MM.1S (cell line): ENCODE data around the gene ANO3.

Experiments used
- DNase-seq: peaks from one replicate; pipeline ENCODE4 v3.0.0-alpha.2; 2015
- H2AFZ ChIP-seq: fragments of 300-600 bp; sonication (generic); 2 replicates; pipeline ENCODE4 v1.6.0; 2016; ENCODE audit warnings: antibody characterized with exemption, low read length
- H3F3A ChIP-seq: fragments of 300-600 bp; sonication (generic); 2 replicates; pipeline ENCODE4 v1.6.1; 2016; ENCODE audit warnings: mild to moderate bottlenecking, antibody characterized with exemption, low read length, moderate library complexity, mixed read lengths; ENCODE audit not compliant: insufficient read depth
- H3K27ac ChIP-seq: fragments of 300-600 bp; sonication (generic); 2 replicates; pipeline ENCODE4 v1.5.1; 2016; ENCODE audit warnings: mild to moderate bottlenecking, low read length
- H3K27me3 ChIP-seq: fragments of 300-600 bp; sonication (generic); replicated peaks from 2 replicates; pipeline ENCODE4 v1.6.0; 2016; ENCODE audit warnings: low read length; ENCODE audit not compliant: insufficient read depth
- H3K36me3 ChIP-seq: fragments of 300-600 bp; sonication (generic); replicated peaks from 2 replicates; pipeline ENCODE4 v1.6.1; 2016; ENCODE audit warnings: mild to moderate bottlenecking, low read length, mixed read lengths; ENCODE audit not compliant: insufficient read depth
- H3K4me1 ChIP-seq: fragments of 300-600 bp; sonication (generic); 2 replicates; pipeline ENCODE4 v1.6.1; 2016; ENCODE audit warnings: low read length, mixed read lengths
- H3K4me2 ChIP-seq: fragments of 300-600 bp; sonication (generic); 2 replicates; pipeline ENCODE4 v1.6.0; 2016; ENCODE audit warnings: low read depth, low read length
- H3K4me3 ChIP-seq: fragments of 300-600 bp; sonication (generic); 2 replicates; pipeline ENCODE4 v1.5.1; 2016; ENCODE audit warnings: low read length, mixed read lengths
- H3K79me2 ChIP-seq: fragments of 300-600 bp; sonication (generic); 2 replicates; pipeline ENCODE4 v1.6.1; 2016; ENCODE audit warnings: mixed run types, low read length, mixed read lengths
- H3K9ac ChIP-seq: fragments of 300-600 bp; sonication (generic); 2 replicates; pipeline ENCODE4 v1.6.1; 2016; ENCODE audit warnings: low read length, mixed read lengths
- H3K9me2 ChIP-seq: fragments of 300-600 bp; sonication (generic); replicated peaks from 2 replicates; pipeline ENCODE4 v1.6.1; 2016; ENCODE audit warnings: mild to moderate bottlenecking, low read length, mixed read lengths; ENCODE audit not compliant: insufficient read depth
- H3K9me3 ChIP-seq: fragments of 300-600 bp; sonication (generic); replicated peaks from 2 replicates; pipeline ENCODE4 v1.6.1; 2016; ENCODE audit warnings: mild to moderate bottlenecking, low read length, mixed read lengths; ENCODE audit not compliant: insufficient read depth
- H4K20me1 ChIP-seq: fragments of 300-600 bp; sonication (generic); 2 replicates; pipeline ENCODE4 v1.6.1; 2016; ENCODE audit warnings: mild to moderate bottlenecking, low read length, moderate library complexity, mixed read lengths; ENCODE audit not compliant: insufficient read depth
- CTCF ChIP-seq: fragments of 300-600 bp; sonication (generic); IDR thresholded peaks from 2 replicates; pipeline ENCODE4 v1.5.1; 2016; ENCODE audit warnings: antibody characterized with exemption, low read length, mixed read lengths
- EZH2 ChIP-seq: fragments of 300-600 bp; sonication (generic); optimal IDR thresholded peaks from 2 replicates; pipeline ENCODE3; 2017; ENCODE audit warnings: low read depth, mild to moderate bottlenecking, antibody characterized with exemption, low read length, mixed read lengths
- EZH2phosphoT487 ChIP-seq: fragments of 300-600 bp; sonication (generic); IDR thresholded peaks from 2 replicates; pipeline ENCODE4 v1.6.1; 2018; ENCODE audit warnings: antibody characterized with exemption, low read length

ANO3 gene

DNA sequence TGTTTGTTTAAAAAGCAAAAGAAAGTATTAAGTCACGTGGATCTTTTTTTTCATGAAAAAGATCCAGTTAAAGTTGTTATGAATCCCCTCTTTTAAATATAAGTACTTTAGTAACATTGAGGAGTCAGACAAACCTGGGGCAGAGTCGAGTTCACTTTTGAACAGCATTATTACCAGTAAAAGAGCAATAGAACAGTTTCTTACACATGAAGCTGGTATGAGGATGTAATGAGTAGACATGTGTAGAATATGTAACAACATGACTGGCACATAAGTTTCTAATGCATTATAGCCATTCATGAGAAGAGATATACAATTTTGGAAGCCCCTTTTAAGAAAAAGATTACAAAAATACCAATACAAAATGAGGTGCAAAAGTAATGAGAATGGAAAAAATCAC lies 247.8 kb downstream of the ANO3 start:
- H3K79me2 ChIP-seq: no peaks in the 10 kb centered on the region
- no peak for DNase-seq
- H3F3A ChIP-seq: no peaks in the 10 kb centered on the region
- no peaks in the 10 kb centered on the region for H3K9me2 ChIP-seq
- H4K20me1 ChIP-seq: no peaks in the 10 kb centered on the region
- no peaks in the 10 kb centered on the region for H3K9me3 ChIP-seq
- H3K27ac ChIP-seq: no peak overlapping the region
- no peak overlapping the region for H2AFZ ChIP-seq
- no peaks in the 10 kb centered on the region for H3K4me1 ChIP-seq
- H3K9ac ChIP-seq: no peak overlapping the region
- TF ChIP-seq EZH2 (no peak), CTCF (no peak)
- H3K36me3 ChIP-seq: no peaks in the 10 kb centered on the region
- no peaks in the 10 kb centered on the region for H3K27me3 ChIP-seq
- no peak overlapping the region for H3K4me2 ChIP-seq
- H3K4me3 ChIP-seq: no peak overlapping the region

- Histone ChIP-seq H3K79me2 (no peaks in the 10 kb centered on the region), H3K36me3 (no peaks in the 10 kb centered on the region), H3K9ac (no peak overlapping the region), H2AFZ (no peak overlapping the region), H3K27me3 (no peaks in the 10 kb centered on the region), H3K4me1 (no peaks in the 10 kb centered on the region), H3K4me2 (no peak overlapping the region), H3K4me3 (no peak overlapping the region), H4K20me1 (no peaks in the 10 kb centered on the region), H3K9me3 (no peaks in the 10 kb centered on the region), H3K9me2 (no peaks in the 10 kb centered on the region), H3F3A (no peaks in the 10 kb centered on the region), H3K27ac (no peak overlapping the region)
- TF ChIP-seq EZH2: no peak
- no peak for DNase-seq
Measured at GRCh38 chr11:26580929-26581328, 249.0 kb downstream of the ANO3 start.

GRCh38 chr11:26583550-26583949 lies 251.6 kb downstream of the ANO3 start:
- H3F3A ChIP-seq: no peaks in the 10 kb centered on the region
- TF ChIP-seq CTCF: no peak
- no peak for TF ChIP-seq EZH2
- no peak for TF ChIP-seq EZH2phosphoT487
- H3K27ac ChIP-seq: no peak overlapping the region
- no peaks in the 10 kb centered on the region for H3K36me3 ChIP-seq
- H4K20me1 ChIP-seq: no peaks in the 10 kb centered on the region
- no peak overlapping the region for H2AFZ ChIP-seq
- H3K4me3 ChIP-seq: no peak overlapping the region
- H3K9me3 ChIP-seq: no peaks in the 10 kb centered on the region
- H3K4me1 ChIP-seq: no peaks in the 10 kb centered on the region
- H3K79me2 ChIP-seq: no peaks in the 10 kb centered on the region
- no peaks in the 10 kb centered on the region for H3K9me2 ChIP-seq
- H3K4me2 ChIP-seq: no peak overlapping the region
- no peak for DNase-seq
- H3K9ac ChIP-seq: no peak overlapping the region
- H3K27me3 ChIP-seq: no peaks in the 10 kb centered on the region

DNA sequence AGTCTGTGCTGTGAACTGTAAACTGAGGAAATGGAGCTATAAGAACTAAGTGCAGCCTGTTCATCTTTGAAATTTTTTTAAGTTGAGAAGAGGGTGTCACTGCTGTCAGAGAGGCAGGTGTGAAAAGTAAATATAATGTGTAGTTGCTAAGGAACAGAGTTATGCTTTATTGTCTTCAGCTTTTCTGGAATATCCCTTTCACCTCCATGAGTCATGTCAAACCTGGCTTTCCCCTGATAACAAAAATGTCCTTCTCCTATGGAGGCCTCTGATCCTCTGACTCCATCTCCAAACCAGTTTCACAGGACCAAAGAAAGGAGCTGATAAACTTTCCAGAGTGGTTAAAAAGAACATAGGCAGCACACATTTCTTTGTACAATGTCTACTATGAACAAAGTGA lies 252.9 kb downstream of the ANO3 start:
- H3K4me2 ChIP-seq: no peak overlapping the region

More for the DNA sequence above, 252.9 kb downstream of the ANO3 start:
- Histone ChIP-seq H3K9me3 (no peaks in the 10 kb centered on the region), H3K4me1 (no peaks in the 10 kb centered on the region), H3F3A (no peaks in the 10 kb centered on the region), H3K9me2 (no peaks in the 10 kb centered on the region), H3K36me3 (no peaks in the 10 kb centered on the region), H3K79me2 (no peaks in the 10 kb centered on the region), H4K20me1 (no peaks in the 10 kb centered on the region), H2AFZ (no peak overlapping the region), H3K27ac (no peak overlapping the region), H3K9ac (no peak overlapping the region), H3K27me3 (no peaks in the 10 kb centered on the region), H3K4me3 (no peak overlapping the region)
- DNase-seq: no peak
- no peak for TF ChIP-seq EZH2
- no peak for TF ChIP-seq EZH2phosphoT487
- no peak for TF ChIP-seq CTCF
